ENCODE data around the gene ITGA2B. TPM values are rescaled to one million over a fixed set of nuclear protein-coding genes. Genes with fewer than 3 reads are reported as not detected.
"Not testable (repeated sequence)": the region's sequence is repeated elsewhere in the genome, so short reads cannot be mapped to it uniquely, and the experiment has no call there.

Gene ITGA2B
- total and polyA plus RNA-seq, 2 of the 13 experiments (the other 11 are each of a cell fraction or from before 2014, with no cell fraction given) = 0.38 to 1.1 TPM

DNA sequence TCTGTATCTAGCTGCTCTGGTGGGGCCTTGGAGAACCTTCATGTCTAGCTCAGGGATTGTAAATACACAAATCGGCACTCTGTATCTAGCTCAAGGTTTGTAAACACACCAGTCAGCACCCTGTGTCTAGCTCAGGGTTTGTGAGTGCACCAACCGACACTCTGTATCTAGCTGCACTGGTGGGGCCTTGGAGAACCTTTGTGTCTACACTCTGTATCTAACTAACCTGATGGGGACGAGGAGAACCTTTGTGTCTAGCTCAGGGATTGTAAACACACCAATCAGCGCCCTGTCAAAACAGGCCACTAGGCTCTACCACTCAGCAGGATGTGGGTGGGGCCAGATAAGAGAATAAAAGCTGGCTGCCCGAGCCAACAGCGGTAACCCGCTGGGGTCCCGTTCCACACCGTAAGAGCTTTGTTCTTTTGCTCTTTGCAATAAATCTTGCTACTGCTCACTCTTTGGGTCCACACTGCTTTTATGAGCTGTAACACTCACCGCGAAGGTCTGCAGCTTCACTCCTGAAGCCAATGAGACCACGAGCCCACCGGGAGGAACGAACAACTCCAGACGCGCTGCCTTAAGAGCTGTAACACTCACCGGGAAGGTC is 19.9 kb downstream of the ITGA2B start (continued):
- TF ChIP-seq POLR2AphosphoS5 (IDR thresholded peaks at IDR 0.05; ENCODE audit: low read depth, low read length) = peak; percentile 77
- peak; percentile 78 for TF ChIP-seq FOXK2 (IDR thresholded peaks at IDR 0.05)
- peak; percentile 56 for TF ChIP-seq IRF2 (CRISPR knock-in tag; IDR thresholded peaks at IDR 0.05)
- peak; percentile 55 for TF ChIP-seq IKZF5 (CRISPR knock-in tag; IDR thresholded peaks at IDR 0.05)
- peak; percentile 75 for TF ChIP-seq ZNF784 (CRISPR knock-in tag; IDR thresholded peaks at IDR 0.05; ENCODE audit: borderline replicate concordance)
- peak; percentile 13; the same call in 1 of the 2 replicates for TF ChIP-seq ZNF788 (CRISPR knock-in tag; IDR thresholded peaks at IDR 0.05; ENCODE audit: borderline replicate concordance)
- TF ChIP-seq KDM2A (CRISPR knock-in tag; IDR thresholded peaks at IDR 0.05; ENCODE audit: borderline replicate concordance, low read depth) = peak; percentile 55
- TF ChIP-seq, protein P1, sequence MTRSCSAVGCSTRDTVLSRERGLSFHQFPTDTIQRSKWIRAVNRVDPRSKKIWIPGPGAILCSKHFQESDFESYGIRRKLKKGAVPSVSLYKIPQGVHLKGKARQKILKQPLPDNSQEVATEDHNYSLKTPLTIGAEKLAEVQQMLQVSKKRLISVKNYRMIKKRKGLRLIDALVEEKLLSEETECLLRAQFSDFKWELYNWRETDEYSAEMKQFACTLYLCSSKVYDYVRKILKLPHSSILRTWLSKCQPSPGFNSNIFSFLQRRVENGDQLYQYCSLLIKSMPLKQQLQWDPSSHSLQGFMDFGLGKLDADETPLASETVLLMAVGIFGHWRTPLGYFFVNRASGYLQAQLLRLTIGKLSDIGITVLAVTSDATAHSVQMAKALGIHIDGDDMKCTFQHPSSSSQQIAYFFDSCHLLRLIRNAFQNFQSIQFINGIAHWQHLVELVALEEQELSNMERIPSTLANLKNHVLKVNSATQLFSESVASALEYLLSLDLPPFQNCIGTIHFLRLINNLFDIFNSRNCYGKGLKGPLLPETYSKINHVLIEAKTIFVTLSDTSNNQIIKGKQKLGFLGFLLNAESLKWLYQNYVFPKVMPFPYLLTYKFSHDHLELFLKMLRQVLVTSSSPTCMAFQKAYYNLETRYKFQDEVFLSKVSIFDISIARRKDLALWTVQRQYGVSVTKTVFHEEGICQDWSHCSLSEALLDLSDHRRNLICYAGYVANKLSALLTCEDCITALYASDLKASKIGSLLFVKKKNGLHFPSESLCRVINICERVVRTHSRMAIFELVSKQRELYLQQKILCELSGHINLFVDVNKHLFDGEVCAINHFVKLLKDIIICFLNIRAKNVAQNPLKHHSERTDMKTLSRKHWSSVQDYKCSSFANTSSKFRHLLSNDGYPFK (CRISPR knock-in tag; IDR thresholded peaks at IDR 0.05; ENCODE audit: borderline replicate concordance) = peak; percentile 52; the same call in 1 of the 2 replicates
- peak; percentile 53; the same call in 1 of the 2 replicates for TF ChIP-seq THAP11 (CRISPR knock-in tag; IDR thresholded peaks at IDR 0.05)
- peak; percentile 85 for TF ChIP-seq NFYB (CRISPR knock-in tag; IDR thresholded peaks at IDR 0.05)
- TF ChIP-seq DR1 (CRISPR knock-in tag; IDR thresholded peaks at IDR 0.05) = peak; percentile 67
- TF ChIP-seq SP1 (IDR thresholded peaks at IDR 0.05) = not testable (repeated sequence)
- peak; percentile 72 for TF ChIP-seq SP1 (CRISPR knock-in tag; IDR thresholded peaks at IDR 0.05)
- TF ChIP-seq REPIN1 (CRISPR knock-in tag; IDR thresholded peaks at IDR 0.05; ENCODE audit: borderline replicate concordance, low read depth) = peak; percentile 24; the same call in 1 of the 2 replicates
- peak; percentile 9; the same call in 1 of the 2 replicates for TF ChIP-seq FOXO1 (CRISPR knock-in tag; IDR thresholded peaks at IDR 0.05)
- TF ChIP-seq ZNF136 (CRISPR knock-in tag; IDR thresholded peaks at IDR 0.05; ENCODE audit: low read depth) = 0 out of 2 replicates have a peak, but pooled peaks have one; percentile 47
- TF ChIP-seq TARDBP (CRISPR knock-in tag; IDR thresholded peaks at IDR 0.05) = peak; percentile 40; the same call in 1 of the 2 replicates
- 0 out of 2 replicates have a peak, but pooled peaks have one; percentile 52 for TF ChIP-seq ZIK1 (CRISPR knock-in tag; IDR thresholded peaks at IDR 0.05; ENCODE audit: borderline replicate concordance, low read depth)
- TF ChIP-seq, protein P2, sequence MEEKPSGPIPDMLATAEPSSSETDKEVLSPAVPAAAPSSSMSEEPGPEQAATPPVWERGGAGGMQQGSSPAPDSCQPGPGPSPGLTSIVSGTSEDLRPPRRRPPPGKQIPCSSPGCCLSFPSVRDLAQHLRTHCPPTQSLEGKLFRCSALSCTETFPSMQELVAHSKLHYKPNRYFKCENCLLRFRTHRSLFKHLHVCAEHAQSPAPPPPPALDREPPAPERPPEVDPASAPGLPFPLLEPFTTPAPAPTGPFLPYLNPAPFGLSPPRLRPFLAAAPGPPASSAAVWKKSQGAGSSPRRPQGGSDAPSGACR (CRISPR knock-in tag; IDR thresholded peaks at IDR 0.05) = 0 out of 2 replicates have a peak, but pooled peaks have one; percentile 61
- peak; percentile 70; the same call in 1 of the 2 replicates for TF ChIP-seq PRDM10 (CRISPR knock-in tag; IDR thresholded peaks at IDR 0.05; ENCODE audit: low read depth)
